Measurements from ENCODE around the gene CALB2.

DNA sequence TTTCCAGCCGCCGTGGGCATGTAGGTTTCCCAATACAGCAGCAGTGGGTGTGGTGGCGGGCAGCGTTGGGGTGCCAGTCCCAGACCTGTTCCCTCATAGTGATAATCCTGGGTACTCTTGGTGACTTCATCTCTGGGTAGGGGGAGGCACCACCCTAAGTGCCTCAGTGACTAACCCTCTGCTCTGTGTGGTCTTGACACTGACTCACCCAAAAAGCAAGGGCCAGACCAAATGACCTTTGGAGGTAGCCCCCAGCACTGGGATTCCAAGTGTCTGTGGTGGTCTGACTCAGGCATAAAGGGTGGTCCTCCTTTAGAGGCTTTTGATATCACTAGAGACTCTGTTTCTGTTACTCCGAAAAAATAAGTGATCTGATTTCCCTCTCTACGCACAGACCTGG is 908 bp downstream of the CALB2 start:
- no peak for TF ChIP-seq EZH2 (IDR thresholded peaks at IDR 0.05; ENCODE audit: borderline replicate concordance, low read depth, low read length, severe bottlenecking)
- TF ChIP-seq CTCF (IDR thresholded peaks at IDR 0.05; ENCODE audit: extremely low read depth in 1 of 2, insufficient read depth in 1 of 2, low read depth in 1 of 2, low read length in 2 of 2), result no peak
- no peak for TF ChIP-seq POLR2AphosphoS5 (IDR thresholded peaks at IDR 0.05; ENCODE audit: insufficient read depth, low read depth, low read length)
- TF ChIP-seq POLR2A (IDR thresholded peaks at IDR 0.05; ENCODE audit: low read depth, low read length), result no peak
- no peak for TF ChIP-seq MYC (IDR thresholded peaks at IDR 0.05; ENCODE audit: low read depth, low read length)
